ENCODE data around the gene ABCA5.
"Not testable (repeated sequence)": the region's sequence is repeated elsewhere in the genome, so short reads cannot be mapped to it uniquely, and the experiment has no call there.

Gene ABCA5

DNA sequence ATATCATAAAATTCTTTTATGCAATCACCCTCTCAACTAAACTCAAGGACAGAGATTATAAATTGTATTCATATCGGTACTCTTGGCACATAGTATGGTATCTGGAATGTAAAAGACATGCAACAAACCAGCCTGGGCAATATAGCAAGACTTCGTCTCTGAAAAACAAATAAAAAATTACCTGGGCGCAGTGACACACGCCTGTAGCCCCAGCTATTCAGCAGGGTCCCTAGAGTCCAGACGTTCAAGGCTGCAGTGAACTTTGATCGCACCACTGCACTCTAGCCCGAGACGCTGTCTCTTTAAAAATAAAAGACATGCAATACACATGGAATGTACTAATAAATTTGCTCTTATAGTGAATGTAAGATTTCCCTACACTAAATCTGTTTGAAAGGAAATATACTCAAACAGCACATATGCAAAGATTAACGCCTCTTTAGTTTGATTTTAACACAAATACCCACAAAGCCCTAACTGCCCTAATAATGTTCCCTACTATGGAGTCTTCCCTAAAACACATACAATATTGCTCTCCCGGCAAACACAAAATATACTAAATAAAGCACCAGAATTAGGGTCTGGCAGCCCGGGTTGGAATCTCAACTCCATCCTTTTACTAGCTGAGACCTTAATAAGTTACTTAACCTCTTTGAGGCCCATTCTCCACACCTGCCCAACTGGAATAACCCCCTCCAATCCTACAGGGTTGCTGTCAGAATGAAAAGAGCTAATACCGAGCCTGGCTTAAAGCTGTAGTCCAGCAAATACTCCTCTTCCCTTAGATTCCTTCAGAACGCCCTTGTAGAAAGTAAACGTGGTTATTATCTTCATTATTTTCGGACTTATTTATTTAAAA, 1.2 kb downstream of the ABCA5 start:
- no peak for DNase-seq

DNA sequence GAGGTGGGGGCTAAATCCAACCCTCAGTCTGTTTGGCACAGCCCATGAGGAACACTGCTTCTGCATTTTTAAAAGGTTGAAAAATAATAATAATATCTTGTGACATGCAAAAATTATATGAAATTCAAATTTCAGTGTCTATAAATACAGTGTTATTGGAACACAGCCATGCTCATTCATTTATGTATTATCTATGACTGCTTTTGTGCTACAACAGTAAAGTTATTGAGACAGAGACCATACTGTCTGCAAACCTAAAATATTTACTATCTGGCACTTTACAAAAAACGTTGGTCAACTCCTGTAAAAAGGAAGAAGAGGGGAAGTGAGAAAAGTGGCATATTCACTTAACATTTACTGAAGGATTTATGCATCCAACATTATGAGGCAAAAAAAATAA, 3.1 kb downstream of the ABCA5 start:
- no peak for DNase-seq

DNA sequence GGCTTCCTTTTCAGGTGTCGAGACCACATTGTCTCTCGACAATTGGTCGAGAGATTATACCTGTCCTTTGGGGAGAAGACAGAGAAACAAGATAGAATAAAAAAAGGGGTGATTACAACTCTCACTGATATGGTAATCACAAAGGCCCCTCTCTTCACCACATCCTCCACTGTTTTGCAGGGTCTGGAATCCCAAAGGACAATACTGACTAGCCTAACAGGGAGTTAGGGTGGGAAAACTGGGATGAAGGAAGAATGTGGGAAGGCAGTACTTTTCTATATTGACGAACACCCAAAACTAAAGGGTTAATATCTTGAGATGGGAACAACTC, 6.1 kb downstream of the ABCA5 start:
- DNase-seq, result no peak

DNA sequence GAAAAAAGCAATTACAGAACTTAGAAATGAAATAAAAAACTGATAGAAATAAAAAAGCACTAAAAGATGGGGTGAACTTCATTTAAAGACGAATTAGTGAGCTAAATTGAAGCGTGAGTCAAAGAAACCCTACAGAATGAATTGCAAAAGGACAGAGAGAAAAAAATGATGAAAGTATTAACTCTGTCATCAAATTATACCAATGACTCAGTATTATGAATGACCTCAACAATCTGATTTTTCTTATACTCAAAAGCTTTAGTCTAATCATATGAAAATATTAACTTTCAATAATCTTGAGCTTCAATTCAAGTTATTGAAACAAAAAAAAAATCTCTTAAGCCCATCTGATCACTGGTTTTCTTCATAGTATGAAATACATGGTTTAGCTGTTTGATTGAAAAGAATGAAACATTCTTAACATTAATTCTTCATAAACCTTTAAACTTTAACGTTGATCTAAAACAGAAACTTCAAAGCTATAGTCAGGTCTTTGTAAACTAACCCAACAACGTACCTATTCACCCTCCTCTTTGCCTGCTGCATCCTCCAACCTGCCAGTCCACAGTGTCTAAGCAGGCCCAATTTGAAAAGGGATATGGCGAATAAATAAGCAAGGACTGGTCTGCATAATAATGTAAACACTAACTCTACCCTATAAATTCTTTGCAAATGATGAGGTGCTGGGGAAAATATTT, 6.6 kb downstream of the ABCA5 start:
- DNase-seq, result no peak

DNA sequence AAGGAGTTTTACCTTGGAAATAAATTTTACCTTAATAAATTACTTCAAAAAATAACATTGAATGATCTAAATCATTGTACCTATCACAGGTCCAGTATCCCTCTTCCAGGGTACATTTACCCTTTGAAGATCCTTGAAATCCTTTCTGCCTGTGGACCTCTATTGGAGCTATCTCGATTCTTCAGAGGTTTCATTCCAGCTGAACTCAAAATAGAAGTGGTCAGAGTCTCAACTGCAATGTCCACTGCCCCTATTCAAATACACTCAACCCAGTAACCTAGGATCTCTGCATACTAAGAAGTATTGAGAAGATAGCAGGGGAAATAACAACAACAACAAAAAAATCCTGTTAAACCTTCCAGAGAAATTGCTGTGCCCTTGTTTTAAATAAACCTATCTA, 9.3 kb downstream of the ABCA5 start:
- DNase-seq, result no peak

DNA sequence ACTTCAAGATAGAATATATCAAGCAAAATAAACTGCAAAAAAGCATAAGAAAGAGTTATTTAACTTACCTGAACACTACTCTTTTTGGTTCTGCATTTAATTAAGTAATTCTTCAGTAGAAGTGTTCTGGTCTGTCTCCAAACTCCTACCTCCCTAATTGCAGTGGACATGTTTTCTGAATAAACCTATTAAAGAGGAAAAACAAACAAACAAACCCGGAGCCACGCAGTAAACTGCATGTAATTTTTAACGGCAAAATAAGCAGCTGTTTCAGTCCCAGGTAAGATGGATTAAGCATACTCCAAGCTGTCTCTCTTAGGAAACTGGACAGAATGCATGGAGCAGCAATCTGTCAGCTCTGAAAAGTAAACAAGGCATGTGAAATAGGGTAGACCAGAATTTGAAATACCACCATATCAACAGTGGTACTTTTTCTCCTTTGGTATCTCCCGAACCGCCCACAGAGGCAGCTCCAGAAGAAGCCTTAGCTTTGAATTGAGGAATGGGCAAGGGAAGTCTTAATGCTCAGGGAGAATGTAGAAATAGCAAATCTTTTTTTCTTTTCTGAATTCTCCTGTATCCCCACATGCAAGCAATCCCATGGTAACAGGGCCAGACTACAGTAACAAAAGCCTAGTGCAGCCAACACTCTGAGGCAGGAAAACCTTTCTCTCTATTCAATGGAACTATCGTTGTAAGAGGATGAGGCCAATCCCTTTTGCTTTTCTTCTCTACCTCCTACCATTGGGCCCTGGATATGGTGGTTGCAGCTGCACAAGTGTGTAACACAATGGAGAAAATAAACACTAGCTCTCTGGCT, 12.5 kb downstream of the ABCA5 start:
- no peak for DNase-seq

DNA sequence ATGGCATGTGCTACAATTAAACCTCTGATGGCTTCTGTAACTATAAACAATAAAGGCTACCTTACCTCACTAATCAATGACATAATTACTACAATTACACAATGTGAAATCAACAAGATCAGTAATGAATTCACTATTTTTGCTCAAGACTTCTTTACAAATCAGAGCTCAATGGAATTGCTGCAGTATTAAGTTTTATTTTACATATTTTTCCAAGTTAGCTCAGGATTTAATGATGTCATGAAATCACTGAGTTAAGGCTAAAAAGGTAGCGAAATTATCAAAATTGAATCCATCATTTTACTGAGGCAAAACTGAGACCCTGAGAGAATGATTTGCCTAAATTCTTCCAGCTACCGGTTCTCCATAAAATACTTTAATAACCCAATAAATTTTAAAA, 21.8 kb downstream of the ABCA5 start:
- no peak for DNase-seq

DNA sequence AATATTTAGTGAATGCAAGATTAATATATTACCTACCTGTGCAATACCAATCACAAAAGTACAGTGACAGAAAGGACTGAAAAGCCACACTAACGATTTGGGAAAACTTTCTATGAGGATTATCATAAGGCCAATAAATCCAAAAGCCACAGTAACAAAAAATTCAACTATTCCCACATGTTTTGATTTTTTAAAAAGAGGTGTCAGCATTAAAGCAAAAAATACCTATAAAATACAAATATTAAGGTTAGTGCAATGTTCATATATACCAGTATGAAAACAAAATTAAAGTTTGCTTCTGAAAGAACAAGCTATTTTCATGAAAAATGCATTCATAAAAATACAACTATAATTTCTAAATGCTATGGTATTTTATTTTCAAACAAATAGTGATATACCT, 24.3 kb downstream of the ABCA5 start:
- DNase-seq, result no peak

DNA sequence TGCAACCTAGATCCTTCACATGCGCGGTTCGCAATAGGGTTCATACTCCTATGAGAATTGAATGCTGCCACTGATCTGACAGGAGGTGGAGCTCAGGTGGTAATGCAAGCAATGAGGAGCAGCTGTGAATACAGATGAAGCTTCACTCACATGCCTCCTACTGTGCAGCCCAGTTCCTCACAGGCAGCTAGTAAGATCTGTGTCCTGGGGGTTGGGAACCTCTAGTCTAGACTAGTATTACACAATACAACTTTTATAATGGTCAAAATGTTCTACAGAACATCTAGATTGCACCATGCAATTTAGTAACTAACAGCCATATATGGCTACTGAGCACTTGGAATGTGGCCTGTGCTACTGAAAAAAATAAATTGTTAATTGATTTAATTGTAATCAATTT, 26.7 kb downstream of the ABCA5 start:
- DNase-seq, result no peak

DNA sequence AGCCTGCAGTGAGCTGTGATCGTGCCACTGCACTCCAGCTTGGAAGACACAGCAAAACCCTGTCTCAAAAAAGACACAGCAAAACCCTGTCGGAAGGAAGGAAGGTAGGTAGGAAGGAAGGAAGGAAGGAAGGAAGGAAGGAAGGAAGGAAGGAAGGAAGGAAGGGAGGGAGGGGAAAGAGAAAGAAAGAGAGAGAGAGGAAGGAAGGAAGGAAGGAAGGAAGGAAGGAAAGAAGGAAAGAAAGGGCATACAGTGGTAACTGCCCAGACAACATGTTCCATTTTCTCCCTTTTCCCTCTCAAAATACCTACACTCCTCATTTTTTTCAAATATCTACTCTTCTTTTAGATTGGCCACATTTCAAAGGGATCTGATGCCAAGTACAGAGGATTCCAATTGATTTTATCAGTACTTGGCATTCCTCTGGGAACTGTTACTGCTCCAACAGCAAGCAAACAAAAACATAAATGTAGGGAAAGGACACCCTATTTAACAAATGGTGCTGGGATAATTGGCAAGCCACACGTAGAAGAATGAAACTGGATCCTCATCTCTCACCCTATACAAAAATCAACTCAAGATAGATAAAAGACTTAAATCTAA, 28.7 kb downstream of the ABCA5 start:
- not testable (repeated sequence) for DNase-seq

DNA sequence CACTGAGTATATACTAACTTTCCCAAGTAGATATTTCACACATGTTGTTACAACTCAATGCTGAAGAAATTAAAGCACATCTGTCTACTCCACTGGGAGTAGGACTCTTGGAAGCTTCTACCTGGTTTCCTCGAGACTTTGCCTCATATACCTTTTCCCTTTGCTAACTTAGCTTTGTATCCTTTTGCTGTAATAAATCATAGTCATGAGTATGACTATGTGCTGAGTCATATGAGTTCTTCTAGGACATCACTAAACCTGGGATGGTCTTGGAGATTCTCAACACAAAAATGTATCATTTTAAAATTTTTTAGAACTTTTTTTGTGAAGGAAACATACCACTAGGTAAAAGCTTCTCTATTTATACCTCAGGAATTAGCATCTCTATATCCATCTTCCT, 39.8 kb downstream of the ABCA5 start:
- no peak for DNase-seq

DNA sequence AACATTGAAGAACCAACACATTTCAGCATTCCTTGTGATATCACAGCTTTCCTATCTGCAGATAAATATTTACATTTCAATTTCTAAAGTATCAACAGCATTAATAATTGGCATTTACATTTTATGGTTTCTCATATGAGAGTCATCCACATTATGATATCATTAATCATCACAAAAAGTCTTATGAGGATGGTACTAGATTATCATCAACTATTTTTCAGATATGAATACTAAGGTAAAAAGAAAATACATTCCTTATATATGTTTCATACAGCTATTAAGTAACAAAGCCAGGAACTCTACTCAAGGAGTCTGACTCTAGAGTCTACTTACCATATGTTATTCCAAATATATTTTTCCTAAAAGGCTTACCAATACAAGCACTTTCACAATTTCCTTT, 40.7 kb downstream of the ABCA5 start:
- no peak for DNase-seq

DNA sequence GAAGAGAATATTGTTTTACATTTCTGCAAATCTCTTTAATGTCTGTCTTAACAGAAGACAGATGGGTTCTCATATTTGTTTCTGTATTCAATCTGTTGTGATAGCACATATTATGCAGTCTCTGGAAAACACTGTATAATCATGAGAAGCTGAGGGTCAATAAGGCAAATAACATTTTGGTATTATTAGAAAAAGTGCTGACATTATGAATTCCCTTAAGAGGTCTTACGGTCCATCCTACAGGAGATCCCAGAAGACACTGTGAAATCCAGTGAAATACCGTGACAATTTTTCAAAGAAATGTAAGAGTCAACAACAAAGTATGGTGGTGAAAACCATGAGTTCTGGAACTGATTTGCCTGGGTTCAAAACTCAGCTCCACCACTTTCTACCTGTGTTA, 42.3 kb downstream of the ABCA5 start:
- no peak for DNase-seq

DNA sequence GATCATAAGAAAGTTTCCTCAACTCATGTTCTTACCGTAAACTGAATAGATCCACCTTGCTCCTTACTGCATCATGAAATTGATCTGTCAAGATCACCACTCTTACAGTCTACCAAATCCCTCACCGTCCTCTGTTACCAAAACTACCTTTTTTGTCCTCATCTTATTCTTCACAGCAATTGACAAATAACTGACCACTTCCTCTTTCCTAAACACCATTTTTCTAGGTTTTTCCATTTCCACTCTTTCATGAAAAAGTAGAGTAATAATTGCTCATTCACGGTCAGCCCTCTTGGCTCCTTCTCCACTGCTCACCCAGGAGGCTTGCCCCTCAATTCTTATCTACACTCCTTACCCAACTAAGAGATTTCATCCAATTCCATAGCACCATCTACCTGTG, 44.9 kb downstream of the ABCA5 start:
- DNase-seq, result no peak

DNA sequence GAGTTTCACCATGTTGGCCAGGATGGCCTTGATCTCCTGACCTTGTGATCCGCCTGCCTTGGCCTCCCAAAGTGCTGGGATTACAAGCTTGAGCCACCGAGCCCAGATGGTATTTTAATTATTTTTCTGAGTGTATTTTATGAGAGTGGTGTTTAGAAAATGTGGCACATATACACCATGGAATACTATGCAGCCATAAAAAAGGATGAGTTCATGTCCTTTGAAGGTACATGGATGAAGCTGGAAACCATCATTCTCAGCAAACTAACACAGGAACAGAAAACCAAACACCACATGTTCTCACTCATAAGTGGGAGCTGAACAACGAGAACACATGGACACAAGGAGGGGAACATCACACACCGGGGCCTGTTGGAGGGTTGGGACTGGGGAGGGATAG, 50.7 kb downstream of the ABCA5 start:
- not testable (repeated sequence) for DNase-seq

DNA sequence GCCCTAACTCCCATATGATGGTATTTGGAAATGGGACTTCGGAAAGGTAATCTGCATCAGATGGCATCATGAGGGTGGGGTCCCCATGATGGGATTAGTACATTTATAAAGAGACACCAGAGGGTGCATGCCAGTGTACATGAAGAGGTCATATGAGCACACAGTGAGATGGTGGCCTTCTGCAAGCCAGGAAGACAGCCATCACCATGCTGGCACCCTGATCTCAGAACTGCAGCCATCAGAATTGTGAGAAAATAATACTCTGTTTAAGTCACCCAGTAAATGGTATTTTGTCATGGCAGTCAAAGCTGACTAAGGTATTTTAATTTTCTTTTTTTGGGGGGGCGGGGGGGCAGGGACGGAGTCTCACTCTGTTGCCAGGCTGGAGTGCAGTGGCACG, 51.2 kb downstream of the ABCA5 start:
- no peak for DNase-seq

DNA sequence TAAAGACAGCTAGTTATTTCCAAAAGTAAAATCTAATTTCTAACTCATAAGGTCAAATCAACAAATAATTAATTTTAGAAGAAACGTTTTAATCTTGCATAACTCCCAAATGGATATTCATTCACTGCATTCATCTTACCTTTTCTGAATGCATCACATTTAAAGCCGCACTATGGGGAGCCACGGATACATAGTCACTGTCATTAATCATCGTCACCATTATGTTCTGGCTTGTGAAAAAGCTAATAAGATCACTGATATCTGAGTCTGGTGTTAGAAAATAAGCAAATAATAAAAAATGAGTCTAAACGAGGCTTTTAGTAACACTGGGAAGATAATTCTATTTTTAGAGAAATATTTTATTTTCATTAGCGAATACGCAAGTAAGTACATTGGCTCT, 55.9 kb downstream of the ABCA5 start:
- no peak for DNase-seq

DNA sequence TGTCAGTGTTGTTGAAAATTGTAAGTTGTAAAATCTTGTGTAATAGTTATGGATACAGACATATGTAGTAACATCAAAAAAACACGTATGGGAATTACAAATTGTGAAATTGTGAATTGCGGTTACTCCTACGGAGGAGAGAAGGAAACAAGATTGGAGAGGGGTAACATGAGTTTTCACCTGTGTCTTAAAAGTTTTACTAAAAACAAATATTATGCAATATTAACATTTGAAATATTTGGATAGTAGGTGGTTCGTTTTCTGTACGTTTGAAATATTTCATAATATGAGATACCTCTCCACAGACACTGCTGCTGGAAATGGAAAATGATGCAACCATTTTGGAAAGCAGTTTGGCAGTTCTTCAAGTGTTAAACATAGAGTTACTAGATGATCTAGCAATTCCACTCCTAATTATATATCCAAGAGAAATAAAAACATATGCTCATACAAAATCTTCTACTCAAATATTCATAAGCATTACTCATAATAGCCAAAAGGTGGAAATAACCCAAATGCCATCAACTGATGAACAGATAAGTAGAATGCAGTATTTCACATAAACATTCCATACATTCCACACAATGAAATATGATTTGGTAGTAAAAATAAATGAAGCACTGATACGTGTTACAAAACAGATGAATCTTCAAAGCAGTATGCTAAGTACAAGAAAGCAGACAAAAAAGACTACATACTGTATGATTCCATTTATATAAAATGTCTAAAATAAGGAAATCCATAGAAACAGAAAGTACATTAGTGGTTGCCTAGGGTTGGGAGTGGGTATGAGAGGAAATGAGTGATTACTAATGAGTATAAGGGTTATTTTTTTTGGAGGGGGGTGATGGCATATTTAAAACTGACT, 57.6 kb downstream of the ABCA5 start:
- DNase-seq, result no peak

DNA sequence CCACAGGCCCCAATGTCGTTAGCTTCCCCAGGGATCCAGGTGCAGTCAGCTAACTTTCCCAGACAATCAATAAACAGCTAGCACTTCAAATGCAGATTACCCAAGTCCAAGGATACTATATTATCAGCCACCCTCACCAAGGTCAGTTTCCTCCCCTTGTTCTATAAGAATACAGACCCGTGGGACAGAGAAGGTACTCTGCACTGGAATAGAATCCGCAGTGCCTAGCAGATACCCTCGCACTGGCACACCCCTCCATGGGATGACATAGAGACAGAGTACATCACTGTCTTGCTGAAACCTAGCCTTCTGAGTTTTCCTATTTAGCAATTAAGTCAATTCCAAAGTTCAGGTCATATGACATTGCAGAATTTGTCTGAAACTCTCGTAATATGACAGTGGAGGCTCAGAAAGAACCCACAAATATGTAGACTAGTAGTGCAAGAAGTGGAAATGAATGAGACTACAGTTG, 58.4 kb downstream of the ABCA5 start:
- no peak for DNase-seq

DNA sequence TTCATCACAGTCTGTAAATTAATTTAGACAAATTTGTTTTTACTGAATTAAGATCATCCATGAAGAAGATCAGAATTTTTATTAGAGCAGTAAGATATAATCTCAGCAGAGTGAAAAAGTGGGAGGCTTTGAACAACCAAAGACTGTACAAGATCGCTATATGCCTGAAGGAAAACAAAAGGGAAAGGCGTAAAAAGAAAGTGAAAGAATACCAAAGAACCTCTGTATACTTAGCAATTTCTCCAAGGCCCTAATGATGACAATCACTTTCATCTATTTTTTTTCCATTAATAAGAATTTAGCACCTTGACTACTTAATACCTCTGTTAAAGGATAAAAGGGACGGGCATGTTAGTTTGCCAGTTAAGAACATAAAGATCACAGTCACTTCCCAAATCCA, 59.7 kb downstream of the ABCA5 start:
- DNase-seq, result no peak

DNA sequence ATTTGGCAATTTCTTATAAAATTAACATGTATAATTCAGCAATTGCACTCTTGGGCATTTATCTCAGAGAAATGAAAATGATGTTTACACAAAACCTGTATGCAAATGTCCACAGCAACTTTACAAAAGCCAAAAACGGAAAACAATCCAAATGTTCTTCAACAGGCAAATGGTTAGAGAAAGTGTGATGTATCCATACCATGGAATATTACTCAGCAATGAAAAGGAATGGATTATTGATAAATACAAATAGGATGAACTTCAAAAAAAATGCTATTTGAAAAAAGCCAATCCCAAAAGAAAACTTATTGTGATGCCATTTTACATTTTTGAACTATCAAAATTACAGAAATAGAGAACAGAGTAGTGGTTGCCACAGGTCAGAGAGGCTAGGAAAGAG, 61.1 kb downstream of the ABCA5 start:
- no peak for DNase-seq

DNA sequence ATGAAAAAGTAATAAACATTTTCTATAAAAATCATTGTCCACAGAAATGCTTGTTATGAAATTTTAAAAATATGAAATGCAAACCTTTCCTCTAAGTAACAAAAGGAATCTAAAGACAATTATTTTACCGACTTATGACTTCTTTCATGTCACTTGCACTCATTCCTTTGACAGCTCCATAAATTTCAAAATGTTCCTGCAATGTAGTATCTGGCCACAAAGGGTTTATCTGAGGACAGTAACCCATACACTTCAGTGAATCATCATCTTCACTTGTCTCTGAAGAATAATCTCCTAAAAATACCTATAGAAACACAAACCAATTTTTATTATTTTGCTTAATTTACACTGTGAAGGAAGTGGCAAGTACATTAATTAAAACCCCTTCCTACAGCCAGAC, 72.7 kb downstream of the ABCA5 start:
- no peak for DNase-seq

Data from activated naive CD4-positive, alpha-beta T cell (primary cell).